ENCODE measurements around the gene LRRC47.

DNA sequence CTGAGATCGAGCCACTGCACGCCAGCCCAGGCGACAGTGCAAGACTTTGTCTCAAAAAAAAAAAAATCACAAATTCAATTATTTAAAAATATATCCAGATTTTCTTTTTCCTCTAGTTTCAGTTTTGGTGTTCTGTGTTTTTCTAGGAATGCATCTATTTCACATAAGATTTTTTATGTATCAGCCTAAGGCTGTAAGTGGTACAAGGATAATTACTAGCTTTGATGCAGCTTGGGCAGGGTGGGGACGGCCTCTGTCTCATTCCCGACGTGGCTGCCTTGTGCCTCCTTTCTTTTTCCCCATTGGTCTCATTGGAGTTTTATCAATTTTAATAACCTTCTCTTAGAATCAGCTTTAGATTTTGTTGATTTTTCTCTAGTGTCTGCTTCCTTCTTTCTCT is 37.1 kb downstream of the LRRC47 start:
- TF ChIP-seq, protein P1, sequence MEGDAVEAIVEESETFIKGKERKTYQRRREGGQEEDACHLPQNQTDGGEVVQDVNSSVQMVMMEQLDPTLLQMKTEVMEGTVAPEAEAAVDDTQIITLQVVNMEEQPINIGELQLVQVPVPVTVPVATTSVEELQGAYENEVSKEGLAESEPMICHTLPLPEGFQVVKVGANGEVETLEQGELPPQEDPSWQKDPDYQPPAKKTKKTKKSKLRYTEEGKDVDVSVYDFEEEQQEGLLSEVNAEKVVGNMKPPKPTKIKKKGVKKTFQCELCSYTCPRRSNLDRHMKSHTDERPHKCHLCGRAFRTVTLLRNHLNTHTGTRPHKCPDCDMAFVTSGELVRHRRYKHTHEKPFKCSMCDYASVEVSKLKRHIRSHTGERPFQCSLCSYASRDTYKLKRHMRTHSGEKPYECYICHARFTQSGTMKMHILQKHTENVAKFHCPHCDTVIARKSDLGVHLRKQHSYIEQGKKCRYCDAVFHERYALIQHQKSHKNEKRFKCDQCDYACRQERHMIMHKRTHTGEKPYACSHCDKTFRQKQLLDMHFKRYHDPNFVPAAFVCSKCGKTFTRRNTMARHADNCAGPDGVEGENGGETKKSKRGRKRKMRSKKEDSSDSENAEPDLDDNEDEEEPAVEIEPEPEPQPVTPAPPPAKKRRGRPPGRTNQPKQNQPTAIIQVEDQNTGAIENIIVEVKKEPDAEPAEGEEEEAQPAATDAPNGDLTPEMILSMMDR (IDR thresholded peaks at IDR 0.05), result no peak
- TF ChIP-seq POLR2A (IDR thresholded peaks at IDR 0.05), result no peak
